GM19463 (cell line): ENCODE measurements around the gene SLAMF7.

Experiments
- ATAC-seq: cut with Tn5 transposase; IDR thresholded peaks from one replicate; pipeline ENCODE4 v1.9.1; 2021; ENCODE audit warnings: mild to moderate bottlenecking, moderate library complexity; ENCODE audit not compliant: unreplicated experiment

SLAMF7 gene

GRCh38 chr1:160799641-160800040 lies 60.6 kb downstream of the SLAMF7 start:
- no peak for ATAC-seq

GRCh38 chr1:160800142-160800541 lies 61.1 kb downstream of the SLAMF7 start:
- no peak for ATAC-seq

GRCh38 chr1:160800645-160801408 lies 61.8 kb downstream of the SLAMF7 start:
- ATAC-seq, result no peak

GRCh38 chr1:160801836-160802580 lies 63.0 kb downstream of the SLAMF7 start:
- no peak for ATAC-seq
